Measurements from ENCODE around the gene MAP7.
"Not testable (repeated sequence)": the region's sequence is repeated elsewhere in the genome, so short reads cannot be mapped to it uniquely, and the experiment has no call there.

Gene MAP7

DNA sequence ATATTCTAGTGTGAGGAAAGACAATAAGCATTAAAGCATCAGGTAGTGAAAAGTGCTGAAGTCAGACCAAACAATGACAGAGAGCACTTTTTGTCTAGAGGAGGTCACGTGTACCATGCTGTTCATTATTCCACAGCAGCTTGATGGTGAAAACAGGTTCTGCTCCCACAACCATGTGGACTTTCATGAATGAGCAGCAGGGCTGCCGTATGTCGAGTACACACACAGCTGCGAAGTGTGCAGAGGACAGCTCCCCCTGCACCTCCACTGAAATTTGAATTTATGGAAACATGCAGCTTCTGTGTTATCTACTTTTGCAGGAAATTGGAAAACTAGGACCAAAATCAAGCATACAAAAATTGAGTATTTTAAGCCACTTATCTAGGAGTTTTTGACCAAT lies 85.3 kb downstream of the MAP7 start:
- DNase-seq = no peak

- DNase-seq = no peak
Observed at GRCh38 chr6:136464148-136464547, 86.1 kb downstream of the MAP7 start.

- DNase-seq = no peak
Observed at GRCh38 chr6:136463743-136464142, 86.5 kb downstream of the MAP7 start.

DNA sequence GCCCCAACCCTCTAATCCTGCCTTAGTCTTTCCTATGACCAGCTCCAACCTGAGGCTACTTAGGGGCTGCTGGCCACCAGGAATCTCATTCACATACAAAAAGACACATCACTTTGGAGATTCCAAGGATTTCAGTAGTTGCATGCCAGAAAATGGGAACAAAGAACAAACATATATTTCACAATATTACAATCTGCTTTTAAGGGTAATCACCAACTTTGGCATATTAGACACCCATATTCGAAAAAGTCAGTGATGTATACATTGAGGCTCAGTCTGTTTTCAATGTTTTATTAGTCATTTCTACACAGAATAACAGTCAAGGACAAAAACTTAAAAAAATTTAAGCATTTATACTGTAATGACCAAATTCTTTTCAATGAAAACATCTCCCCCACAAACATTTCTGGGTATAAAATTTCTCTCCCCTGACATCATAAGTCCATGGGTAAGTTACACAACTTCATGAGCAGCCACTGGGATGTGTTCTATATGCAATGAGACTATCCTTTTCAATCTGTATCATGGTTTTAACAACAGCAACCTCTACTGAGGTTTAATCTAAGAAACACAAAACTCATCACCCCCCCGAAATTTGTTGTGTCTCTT lies 103.5 kb downstream of the MAP7 start:
- no peak for DNase-seq

- no peak for DNase-seq
Observed at GRCh38 chr6:136446145-136446544, 104.1 kb downstream of the MAP7 start.

GRCh38 chr6:136445063-136445462 lies 105.2 kb downstream of the MAP7 start:
- DNase-seq = no peak

GRCh38 chr6:136440203-136440602 lies 110.0 kb downstream of the MAP7 start:
- no peak for DNase-seq

DNA sequence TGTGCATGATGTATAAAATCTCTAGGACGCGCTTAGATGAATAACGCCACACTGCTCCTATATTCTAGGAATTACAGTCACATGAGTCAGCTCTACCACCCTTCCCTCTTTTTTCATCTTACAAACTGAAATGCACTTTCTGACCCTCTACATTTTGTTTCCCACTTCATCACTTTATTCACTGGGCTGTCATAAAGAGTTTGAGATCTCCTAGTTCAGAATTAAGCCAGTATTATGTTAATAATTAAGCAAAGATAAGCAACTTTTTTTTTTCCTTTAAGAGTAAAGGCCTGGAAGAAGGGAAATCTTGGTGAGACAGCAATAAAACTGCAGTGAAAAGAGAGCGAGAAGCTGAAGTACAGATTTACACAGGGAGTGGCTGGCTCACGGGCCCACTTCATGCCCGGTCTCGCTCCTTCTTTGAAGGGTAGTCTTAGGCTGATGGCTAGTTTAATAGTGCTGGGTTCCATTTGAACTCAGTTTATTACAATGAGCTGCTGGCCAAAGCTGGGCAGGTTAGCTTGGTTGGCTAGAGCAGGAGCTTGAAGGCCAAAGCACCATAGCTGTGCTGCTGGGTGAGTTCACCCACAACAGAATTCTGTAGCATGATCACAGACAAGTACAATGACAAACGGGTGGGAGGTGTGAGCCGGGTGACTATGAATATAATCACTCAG lies 110.6 kb downstream of the MAP7 start:
- DNase-seq = no peak

- no peak for DNase-seq
Observed at GRCh38 chr6:136438441-136438840, 111.8 kb downstream of the MAP7 start.

DNA sequence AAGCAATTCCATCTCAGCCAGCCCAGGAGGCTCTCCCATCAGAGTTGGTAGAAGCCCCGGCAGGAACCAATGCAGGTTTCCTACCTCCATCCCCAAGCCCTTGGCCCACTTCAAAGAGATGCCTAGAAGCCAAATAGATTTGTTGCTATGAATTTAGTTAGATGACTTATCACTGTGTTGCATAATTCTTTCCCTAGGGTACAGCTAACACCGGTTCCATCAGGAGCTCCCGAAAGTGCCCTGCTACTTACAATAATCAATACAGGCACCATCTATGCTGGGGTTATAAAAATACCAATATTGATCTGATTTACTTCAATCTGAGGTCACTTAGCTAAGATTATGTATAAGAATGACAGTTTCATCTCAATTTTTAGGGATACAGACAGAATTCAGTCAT lies 113.0 kb downstream of the MAP7 start:
- DNase-seq = no peak

DNA sequence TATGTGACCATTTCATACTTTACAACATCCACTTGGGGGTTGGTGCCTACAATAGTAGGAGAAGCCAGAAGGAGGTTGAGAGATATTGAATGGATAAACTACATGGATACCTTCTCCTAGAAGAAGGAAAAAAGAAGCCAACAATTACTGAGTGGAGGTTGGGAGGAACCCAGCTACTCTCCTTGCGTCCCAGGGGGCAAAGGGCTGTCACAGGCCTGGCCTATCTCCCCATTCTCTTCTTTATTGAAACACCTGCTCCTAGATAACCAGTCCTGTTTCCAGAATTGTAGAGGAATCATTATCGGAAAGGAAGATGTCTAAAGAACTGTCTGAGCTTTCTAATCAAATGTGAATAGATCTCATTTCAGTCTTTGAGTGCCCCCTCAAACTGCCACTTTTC lies 115.1 kb downstream of the MAP7 start:
- no peak for DNase-seq

GRCh38 chr6:136431306-136431705 lies 118.9 kb downstream of the MAP7 start:
- not testable (repeated sequence) for DNase-seq

- no peak for DNase-seq
Observed at GRCh38 chr6:136429264-136430065, 120.8 kb downstream of the MAP7 start.

GRCh38 chr6:136427378-136427717 lies 122.9 kb downstream of the MAP7 start:
- DNase-seq = no peak

DNA sequence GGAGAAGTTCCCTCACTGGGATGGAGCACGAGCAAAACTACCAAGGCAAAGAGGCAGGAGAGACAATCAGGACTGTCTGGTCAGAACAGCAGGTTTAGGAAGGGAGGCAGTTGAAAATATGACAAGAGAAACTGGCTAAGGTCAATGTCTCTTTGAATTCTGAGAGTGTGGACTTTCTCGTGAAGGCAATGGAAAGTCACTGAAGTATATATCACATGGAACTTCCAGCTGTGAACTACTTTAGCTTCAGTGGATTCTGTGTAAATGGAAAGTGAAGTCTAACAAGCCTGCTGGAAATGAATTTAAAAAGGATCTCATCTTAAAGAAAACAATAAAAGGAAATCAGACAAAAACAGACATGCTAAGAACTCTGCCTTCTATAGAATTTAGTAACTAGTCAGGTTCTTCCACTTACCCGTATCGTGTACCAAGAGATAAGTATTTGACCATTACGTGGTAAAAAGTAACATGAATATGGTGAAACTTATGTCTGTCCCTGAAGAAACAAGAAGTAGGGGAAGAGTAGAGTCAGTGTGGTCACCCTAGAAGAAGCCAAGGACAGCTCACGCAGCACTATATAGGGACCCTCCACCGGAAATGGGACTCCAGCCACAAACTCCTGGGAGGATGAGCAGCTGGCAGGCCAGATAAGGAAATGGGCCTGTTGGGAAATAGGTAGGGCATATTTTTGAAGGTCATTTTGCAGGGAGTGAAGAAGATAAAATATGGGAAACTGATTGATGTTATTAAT lies 123.4 kb downstream of the MAP7 start:
- DNase-seq = no peak

- no peak for DNase-seq
Observed at GRCh38 chr6:136425793-136426192, 124.4 kb downstream of the MAP7 start.

GRCh38 chr6:136424901-136425300 lies 125.3 kb downstream of the MAP7 start:
- no peak for DNase-seq

- DNase-seq = no peak
Observed at GRCh38 chr6:136424450-136424849, 125.8 kb downstream of the MAP7 start.

GRCh38 chr6:136421537-136422158 lies 128.6 kb downstream of the MAP7 start:
- no peak for DNase-seq

GRCh38 chr6:136420853-136421252 lies 129.4 kb downstream of the MAP7 start:
- DNase-seq = no peak

DNA sequence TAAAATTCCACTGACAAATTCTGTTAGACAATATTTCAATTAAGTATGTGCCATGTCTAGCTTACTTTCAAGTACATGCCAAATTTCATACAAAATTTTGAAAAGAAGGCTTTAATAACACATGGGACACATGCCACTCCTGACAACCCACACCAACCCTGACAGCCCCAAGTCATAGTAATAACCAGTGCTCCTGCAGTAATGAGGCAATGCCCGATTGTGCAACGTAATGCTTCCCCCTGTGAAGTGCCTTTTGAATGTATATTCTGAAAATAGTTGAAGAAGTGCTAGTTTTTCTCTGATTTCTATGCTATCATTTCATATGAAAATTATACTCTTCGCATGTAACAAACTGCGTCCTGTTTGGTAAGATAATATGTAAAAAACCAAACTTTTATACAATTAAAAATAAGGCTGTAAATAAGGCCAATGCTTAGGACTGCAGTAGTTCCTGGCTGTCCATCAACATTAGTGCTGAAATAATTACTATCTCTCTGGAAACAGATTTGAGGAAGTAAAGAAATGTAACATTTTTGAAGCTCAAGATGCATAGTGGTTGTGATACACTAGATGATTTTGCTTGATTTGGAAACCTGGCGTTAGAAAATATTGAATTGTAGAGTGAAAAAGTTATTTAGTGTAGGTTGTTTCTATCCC lies 134.7 kb downstream of the MAP7 start:
- DNase-seq = no peak

DNA sequence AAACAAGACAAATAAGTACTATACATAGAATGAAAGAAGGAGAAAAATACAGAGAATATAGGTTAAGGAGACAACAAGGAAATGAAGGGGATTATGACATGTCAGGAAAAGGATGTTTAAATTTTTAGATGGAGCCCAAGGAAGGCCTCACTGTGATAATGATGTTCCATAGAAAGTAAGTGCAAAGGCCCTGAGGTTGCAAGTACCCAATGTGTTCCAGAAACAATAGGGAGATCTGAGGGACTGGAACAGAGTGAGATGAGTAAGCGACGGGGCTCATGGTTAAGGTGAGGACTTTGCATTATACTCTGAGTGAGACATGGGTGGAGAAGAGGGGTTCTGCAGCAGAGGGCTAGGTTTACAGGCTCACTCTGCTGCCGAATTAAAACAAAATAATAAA lies 137.8 kb downstream of the MAP7 start:
- DNase-seq = no peak
